Measurements from ENCODE around the gene SLC1A1.
"Not testable (repeated sequence)": the region's sequence is repeated elsewhere in the genome, so short reads cannot be mapped to it uniquely, and the experiment has no call there.

The SLC1A1 gene

DNA sequence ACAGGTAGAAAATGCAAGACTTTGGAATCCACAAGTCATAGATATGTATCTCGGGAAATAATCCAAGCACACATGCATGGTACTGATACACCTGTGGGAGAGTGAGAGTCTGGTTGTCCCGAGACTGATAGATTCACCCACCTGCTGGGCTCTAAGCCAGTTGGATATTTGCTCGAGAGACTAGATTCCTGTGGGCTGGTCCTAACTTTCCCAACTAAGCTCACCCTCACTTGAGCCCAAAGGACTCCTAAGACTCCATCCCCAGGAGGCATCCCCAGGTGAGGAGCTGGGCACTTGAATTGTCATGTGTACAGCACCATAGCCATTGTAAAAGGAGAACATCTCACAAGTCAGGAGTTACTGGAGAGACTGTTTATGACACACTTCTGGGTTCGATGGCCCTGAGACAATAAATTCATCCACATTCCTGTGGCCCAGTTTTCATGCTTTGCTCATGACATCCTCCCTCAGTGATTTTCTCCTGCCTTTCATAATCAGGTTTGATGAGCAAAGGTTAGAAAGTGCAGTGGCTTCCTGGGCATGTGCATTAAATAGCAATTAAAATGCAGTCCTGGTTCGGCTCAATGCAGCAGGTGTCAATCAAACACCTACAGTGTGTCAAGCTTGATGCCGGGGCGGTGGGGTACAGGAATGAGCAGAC, 18.1 kb downstream of the SLC1A1 start:
- no peak overlapping the region for H3K9ac ChIP-seq (ENCODE audit: low read length)
- no peak overlapping the region for H3K4me3 ChIP-seq (ENCODE audit: low read length)
- peak overlapping the region; percentile 57 for H3K27ac ChIP-seq (ENCODE audit: low read depth, low read length)
- no peaks in the 10 kb centered on the region for H3K36me3 ChIP-seq (ENCODE audit: control insufficient read depth, insufficient read depth, low read length)
- H3K27me3 ChIP-seq (ENCODE audit: control insufficient read depth, insufficient read depth, low read length): no peaks in the 10 kb centered on the region
- peaks cover 10% of the 10 kb centered on the region for H3K4me1 ChIP-seq (ENCODE audit: control insufficient read depth, insufficient read depth, low read length)

DNA sequence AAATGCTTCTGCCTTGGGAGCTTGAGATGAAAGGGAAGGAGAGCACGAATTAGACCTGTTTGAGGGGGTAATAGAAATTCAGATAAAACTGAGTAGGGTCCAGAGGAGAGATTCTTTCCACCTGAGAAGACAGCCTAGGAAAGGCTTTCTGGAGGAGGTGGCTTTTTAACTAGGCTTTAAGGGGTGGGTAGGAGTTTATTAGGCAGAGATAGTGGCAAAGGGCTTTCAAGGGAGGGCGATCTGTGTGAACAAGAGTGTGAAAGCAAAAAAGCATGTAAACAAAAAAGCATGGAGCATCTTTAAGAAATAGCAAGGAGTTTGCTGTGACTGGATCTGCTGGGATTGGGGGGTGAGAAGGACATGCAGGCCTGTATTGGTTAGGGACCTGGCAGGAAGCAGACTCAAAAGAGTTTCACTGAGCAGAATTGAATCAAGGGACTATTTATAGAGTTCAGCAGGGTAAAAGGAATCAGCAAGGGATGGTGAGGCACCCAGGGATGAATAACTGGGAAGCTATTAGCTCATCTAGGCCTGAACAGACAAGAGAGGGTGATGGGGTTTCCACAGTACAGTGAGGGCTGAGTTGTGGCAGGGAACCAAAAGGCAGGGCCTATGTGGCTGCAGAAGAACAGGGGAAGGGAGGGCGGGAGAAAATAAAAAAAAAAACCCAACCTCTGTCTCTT, 18.8 kb downstream of the SLC1A1 start:
- Histone ChIP-seq H3K27ac (ENCODE audit: low read depth, low read length) (peak overlapping the region; percentile 57), H3K9ac (ENCODE audit: low read length) (no peak overlapping the region), H3K27me3 (ENCODE audit: control insufficient read depth, insufficient read depth, low read length) (no peaks in the 10 kb centered on the region), H3K4me3 (ENCODE audit: low read length) (no peak overlapping the region), H3K4me1 (ENCODE audit: control insufficient read depth, insufficient read depth, low read length) (peaks cover 10% of the 10 kb centered on the region), H3K36me3 (ENCODE audit: control insufficient read depth, insufficient read depth, low read length) (no peaks in the 10 kb centered on the region)

DNA sequence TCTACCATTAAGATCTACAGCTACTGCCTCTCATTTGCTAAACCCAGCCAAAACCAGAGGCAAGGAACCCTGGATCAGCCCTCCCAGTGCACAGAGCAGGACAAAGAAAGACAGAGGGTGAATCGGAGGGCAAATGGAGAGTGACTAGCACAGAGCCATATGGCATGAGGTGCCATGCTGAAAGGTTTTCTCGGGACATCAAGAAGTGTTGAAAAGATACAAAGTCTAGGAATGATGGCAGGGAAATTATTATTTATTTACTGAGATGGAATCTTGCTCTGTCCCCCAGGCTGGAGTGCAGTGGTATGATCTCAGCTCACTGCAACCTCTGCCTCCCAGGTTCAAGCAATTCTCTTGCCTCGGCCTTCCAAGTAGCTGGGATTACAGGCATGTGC, 19.3 kb downstream of the SLC1A1 start:
- Histone ChIP-seq H3K36me3 (ENCODE audit: control insufficient read depth, insufficient read depth, low read length) (no peaks in the 10 kb centered on the region), H3K27ac (ENCODE audit: low read depth, low read length) (peak overlapping the region; percentile 42), H3K4me1 (ENCODE audit: control insufficient read depth, insufficient read depth, low read length) (peaks cover 10% of the 10 kb centered on the region), H3K9ac (ENCODE audit: low read length) (no peak overlapping the region), H3K27me3 (ENCODE audit: control insufficient read depth, insufficient read depth, low read length) (no peaks in the 10 kb centered on the region), H3K4me3 (ENCODE audit: low read length) (no peak overlapping the region)

DNA sequence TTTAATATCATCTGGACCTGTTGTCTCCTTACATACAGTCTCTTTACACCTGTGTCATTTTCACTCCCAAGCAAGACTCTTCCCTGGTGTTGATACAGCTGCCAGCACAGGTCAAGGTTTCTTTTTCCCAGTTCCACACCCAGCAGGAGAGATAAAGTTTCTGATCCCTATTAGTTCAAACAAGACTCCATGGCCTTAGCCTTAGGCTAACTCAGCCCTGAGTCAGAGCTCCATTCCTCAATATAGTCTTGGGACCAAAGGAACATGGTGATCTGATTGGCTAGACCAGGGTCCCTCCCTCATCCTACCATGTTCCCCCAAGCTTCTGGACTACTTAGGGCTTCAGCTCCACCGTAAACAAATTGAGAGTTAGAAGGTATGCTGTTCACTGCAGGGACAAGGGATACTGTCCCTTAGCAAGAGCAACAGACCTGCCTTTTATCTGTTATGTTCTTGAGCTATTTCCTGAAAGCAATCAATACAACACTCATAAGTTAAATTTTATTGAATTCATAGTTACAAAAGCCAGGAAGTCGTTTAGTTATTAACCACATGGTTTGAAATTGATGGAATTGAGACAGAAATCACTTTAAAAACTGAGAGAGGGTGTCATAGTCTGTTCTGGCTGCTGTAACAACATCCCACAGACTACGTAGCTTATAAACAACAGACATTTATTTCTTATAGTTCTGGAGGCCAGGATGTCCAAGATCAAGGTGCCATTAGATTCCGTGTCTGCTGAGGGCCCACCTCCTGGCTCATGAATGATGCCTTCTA, 20.5 kb downstream of the SLC1A1 start:
- Histone ChIP-seq H3K4me3 (ENCODE audit: low read length) (no peak overlapping the region), H3K27ac (ENCODE audit: low read depth, low read length) (no peak overlapping the region), H3K36me3 (ENCODE audit: control insufficient read depth, insufficient read depth, low read length) (no peaks in the 10 kb centered on the region), H3K27me3 (ENCODE audit: control insufficient read depth, insufficient read depth, low read length) (no peaks in the 10 kb centered on the region), H3K9ac (ENCODE audit: low read length) (no peak overlapping the region), H3K4me1 (ENCODE audit: control insufficient read depth, insufficient read depth, low read length) (peaks cover 14% of the 10 kb centered on the region)

DNA sequence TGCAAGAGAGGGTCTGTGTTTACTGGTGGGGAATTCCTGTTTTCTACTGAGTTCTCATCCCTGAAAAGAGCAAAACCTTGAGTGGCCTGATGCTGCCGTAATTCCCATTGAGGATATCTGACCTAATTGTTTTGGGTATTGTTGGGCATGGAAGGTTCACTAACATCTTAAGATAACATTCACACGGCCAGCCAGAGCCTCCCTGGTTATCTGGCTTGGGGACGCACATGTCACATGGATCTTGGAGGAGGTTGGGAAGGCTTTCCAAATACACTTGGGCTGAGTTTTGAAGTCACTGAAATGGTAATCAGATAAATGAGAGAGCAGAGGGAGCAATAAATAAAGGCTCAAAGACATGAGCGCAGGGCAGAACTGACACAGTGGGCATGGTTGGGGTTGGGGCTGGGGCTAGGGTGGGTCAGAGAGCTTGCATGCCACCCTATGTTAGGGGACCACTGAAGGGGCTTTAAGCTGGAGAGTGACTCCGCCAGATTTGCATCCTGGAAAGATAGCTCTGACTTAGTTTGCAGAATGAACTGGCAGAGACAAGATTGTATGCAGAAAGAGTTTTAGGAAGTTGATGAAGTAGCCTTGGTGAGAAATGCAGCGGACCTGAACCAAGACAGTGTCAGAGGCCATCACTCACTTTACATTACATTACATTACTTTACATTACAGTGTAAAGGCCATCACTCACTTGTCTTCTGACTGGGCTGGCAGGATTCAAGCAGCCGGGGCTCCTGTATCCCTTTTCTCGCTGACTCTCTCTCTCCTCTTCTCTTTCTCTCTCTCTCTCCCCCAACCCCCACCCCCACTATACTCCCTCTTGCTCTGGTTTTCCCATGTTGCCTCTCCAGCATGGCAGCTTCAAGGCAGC, 24.2 kb downstream of the SLC1A1 start:
- Histone ChIP-seq H3K36me3 (ENCODE audit: control insufficient read depth, insufficient read depth, low read length) (no peaks in the 10 kb centered on the region), H3K27ac (ENCODE audit: low read depth, low read length) (no peak overlapping the region), H3K4me3 (ENCODE audit: low read length) (no peak overlapping the region), H3K4me1 (ENCODE audit: control insufficient read depth, insufficient read depth, low read length) (peaks cover 15% of the 10 kb centered on the region), H3K27me3 (ENCODE audit: control insufficient read depth, insufficient read depth, low read length) (no peaks in the 10 kb centered on the region), H3K9ac (ENCODE audit: low read length) (no peak overlapping the region)

DNA sequence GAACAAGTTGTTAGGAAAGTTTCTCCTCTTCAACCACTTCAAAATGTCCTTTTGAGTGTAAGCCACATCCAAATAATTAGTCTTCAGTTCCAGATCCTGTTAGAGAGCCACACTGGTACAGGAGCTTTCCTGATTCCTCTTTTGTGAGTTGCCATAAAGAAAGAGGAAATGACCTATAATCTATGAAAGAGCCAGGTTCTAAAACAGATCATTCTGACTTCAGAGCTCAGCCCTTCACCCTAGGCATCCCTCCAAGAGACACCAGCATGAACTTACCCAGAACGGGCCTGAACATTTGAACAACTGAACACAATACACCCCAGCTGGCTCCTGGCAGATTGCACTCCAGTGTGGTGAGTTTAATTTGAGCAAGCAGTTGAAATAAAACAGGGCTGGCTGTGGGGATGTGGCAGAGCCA, 25.7 kb downstream of the SLC1A1 start:
- Histone ChIP-seq H3K27ac (ENCODE audit: low read depth, low read length) (peak overlapping the region; percentile 72), H3K27me3 (ENCODE audit: control insufficient read depth, insufficient read depth, low read length) (no peaks in the 10 kb centered on the region), H3K9ac (ENCODE audit: low read length) (no peak overlapping the region), H3K4me1 (ENCODE audit: control insufficient read depth, insufficient read depth, low read length) (peaks cover 14% of the 10 kb centered on the region), H3K4me3 (ENCODE audit: low read length) (no peak overlapping the region), H3K36me3 (ENCODE audit: control insufficient read depth, insufficient read depth, low read length) (no peaks in the 10 kb centered on the region)

DNA sequence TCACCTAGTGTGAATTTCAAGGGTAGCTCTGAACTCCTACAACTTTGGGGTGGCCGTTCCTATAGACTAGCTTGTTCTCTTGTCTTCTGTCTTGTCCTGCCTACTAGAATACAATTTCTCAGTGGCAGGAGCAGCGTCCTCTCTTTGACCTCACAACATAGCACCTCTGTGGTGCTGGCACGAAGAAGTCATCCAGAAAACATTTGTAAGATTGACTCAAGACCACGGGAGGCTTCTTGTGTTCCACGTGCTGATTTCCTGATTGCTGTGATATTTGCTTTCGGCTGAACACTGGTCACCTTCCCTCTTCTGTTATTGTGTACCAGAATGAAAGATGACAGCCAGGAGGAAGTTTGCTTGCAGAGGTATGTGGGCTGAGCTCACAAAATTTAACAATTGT, 27.0 kb downstream of the SLC1A1 start:
- H3K36me3 ChIP-seq (ENCODE audit: control insufficient read depth, insufficient read depth, low read length): no peaks in the 10 kb centered on the region
- peaks cover 14% of the 10 kb centered on the region for H3K4me1 ChIP-seq (ENCODE audit: control insufficient read depth, insufficient read depth, low read length)
- H3K27ac ChIP-seq (ENCODE audit: low read depth, low read length): peak overlapping the region; percentile 17
- no peaks in the 10 kb centered on the region for H3K27me3 ChIP-seq (ENCODE audit: control insufficient read depth, insufficient read depth, low read length)
- no peak overlapping the region for H3K4me3 ChIP-seq (ENCODE audit: low read length)
- H3K9ac ChIP-seq (ENCODE audit: low read length): no peak overlapping the region

DNA sequence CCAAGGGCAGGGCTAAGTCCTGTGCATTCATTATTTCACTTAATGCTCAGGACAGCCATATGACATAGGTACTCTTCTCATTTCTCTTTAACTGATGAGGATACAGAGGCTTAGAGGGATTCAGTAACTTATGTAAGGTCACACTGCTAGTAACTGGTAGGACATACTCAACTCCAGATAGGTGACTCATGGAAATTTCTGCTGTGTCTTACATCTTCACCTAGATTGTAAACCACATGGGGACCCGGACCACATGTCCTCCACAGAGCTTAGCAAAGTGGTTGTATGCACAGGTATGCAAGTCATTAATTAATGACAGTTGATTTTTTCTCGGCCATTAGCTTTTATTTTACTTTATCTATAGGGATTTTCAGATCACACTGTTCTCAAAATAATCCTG, 29.3 kb downstream of the SLC1A1 start:
- H3K27ac ChIP-seq (ENCODE audit: low read depth, low read length): no peak overlapping the region
- H3K9ac ChIP-seq (ENCODE audit: low read length): no peak overlapping the region
- H3K36me3 ChIP-seq (ENCODE audit: control insufficient read depth, insufficient read depth, low read length): no peaks in the 10 kb centered on the region
- H3K4me1 ChIP-seq (ENCODE audit: control insufficient read depth, insufficient read depth, low read length): peaks cover 14% of the 10 kb centered on the region
- no peaks in the 10 kb centered on the region for H3K27me3 ChIP-seq (ENCODE audit: control insufficient read depth, insufficient read depth, low read length)
- no peak overlapping the region for H3K4me3 ChIP-seq (ENCODE audit: low read length)

DNA sequence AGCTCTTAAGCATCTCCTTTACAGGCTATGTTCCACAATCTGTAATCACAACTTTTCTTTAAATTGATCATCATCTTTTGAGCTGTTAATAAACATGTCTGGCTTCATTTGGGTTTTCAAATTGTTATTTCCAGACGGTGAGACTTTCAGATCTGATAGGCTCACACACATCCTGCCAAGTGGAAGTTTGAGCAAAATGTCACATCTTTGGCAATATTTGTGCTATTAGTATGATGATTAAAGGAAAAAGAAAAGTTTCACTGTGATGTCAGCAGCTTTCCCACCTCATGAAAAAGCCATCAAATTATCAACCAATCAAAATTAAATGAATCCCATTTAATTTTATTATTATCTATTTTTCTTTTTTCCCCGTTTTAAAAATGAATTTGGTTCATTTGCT, 29.8 kb downstream of the SLC1A1 start:
- H3K36me3 ChIP-seq (ENCODE audit: control insufficient read depth, insufficient read depth, low read length): no peaks in the 10 kb centered on the region
- H3K4me3 ChIP-seq (ENCODE audit: low read length): no peak overlapping the region
- H3K9ac ChIP-seq (ENCODE audit: low read length): no peak overlapping the region
- peaks cover 14% of the 10 kb centered on the region for H3K4me1 ChIP-seq (ENCODE audit: control insufficient read depth, insufficient read depth, low read length)
- no peak overlapping the region for H3K27ac ChIP-seq (ENCODE audit: low read depth, low read length)
- H3K27me3 ChIP-seq (ENCODE audit: control insufficient read depth, insufficient read depth, low read length): no peaks in the 10 kb centered on the region

DNA sequence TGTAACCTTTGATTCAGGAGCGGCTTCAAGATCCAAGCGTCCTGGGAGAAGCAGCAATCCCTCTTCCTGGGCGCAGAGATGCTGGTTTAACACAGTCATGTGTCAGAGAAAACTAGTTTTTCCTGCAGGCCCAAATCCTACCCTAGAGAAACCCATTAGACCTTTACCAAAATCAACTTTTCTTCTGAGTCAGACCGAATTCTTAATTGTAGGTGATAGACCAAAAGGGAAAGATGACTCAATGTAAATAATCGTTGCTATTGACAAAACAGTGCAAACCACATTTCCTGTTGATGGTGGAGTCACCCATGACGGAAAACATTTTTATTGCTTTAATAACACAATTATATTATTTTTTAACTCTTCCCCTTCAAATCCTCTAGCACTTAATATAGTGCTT, 40.1 kb downstream of the SLC1A1 start:
- H3K4me3 ChIP-seq (ENCODE audit: low read length): no peak overlapping the region
- H3K9ac ChIP-seq (ENCODE audit: low read length): no peak overlapping the region
- no peaks in the 10 kb centered on the region for H3K4me1 ChIP-seq (ENCODE audit: control insufficient read depth, insufficient read depth, low read length)
- H3K27ac ChIP-seq (ENCODE audit: low read depth, low read length): no peak overlapping the region
- no peaks in the 10 kb centered on the region for H3K36me3 ChIP-seq (ENCODE audit: control insufficient read depth, insufficient read depth, low read length)
- no peaks in the 10 kb centered on the region for H3K27me3 ChIP-seq (ENCODE audit: control insufficient read depth, insufficient read depth, low read length)

DNA sequence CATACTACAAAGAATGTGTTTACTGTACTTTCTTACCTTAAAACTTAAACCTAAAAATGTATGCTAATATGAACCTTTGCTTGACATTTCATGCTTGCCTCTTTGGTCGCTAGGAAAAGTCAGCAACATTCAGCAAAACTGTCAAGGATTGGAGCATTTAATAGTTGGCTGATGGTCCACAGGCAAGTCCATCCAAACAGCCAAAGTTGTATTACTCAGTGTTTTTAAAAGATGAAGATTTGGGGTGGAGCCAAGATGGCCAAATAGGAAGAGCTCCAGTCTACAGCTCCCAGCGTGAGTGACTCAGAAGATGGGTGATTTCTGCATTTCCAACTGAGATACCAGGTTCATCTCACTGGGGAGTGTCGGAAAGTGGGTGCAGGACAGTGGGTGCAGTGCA, 40.6 kb downstream of the SLC1A1 start:
- H3K4me1 ChIP-seq (ENCODE audit: control insufficient read depth, insufficient read depth, low read length); H3K9ac ChIP-seq (ENCODE audit: low read length); H3K27me3 ChIP-seq (ENCODE audit: control insufficient read depth, insufficient read depth, low read length); H3K4me3 ChIP-seq (ENCODE audit: low read length); H3K36me3 ChIP-seq (ENCODE audit: control insufficient read depth, insufficient read depth, low read length); H3K27ac ChIP-seq (ENCODE audit: low read depth, low read length): not testable (repeated sequence)

DNA sequence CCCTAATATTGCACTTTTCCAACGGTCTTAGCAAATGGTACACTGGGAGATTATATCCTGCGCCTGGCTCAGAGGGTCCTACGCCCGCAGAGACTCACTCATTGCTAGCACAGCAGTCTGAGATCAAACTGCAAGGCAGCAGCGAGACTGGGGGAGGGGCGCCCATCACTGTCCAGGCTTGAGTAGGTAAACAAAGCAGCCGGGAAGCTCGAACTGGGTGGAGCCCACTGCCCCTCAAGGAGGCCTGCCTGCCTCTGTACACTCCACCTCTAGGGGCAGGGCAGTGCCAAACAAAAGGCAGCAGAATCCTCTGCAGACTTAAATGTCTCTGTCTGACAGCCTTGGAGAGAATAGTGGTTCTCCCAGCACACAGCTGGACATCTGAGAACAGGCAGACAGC, 41.1 kb downstream of the SLC1A1 start:
- H3K9ac ChIP-seq (ENCODE audit: low read length); H3K27me3 ChIP-seq (ENCODE audit: control insufficient read depth, insufficient read depth, low read length); H3K36me3 ChIP-seq (ENCODE audit: control insufficient read depth, insufficient read depth, low read length); H3K4me3 ChIP-seq (ENCODE audit: low read length); H3K27ac ChIP-seq (ENCODE audit: low read depth, low read length); H3K4me1 ChIP-seq (ENCODE audit: control insufficient read depth, insufficient read depth, low read length): not testable (repeated sequence)

All from rectal smooth muscle tissue (tissue), 1 donor.